H1 (cell line): Measurements from ENCODE around the gene GUCY1A1.

Experiments
- ATF3 ChIP-seq: IDR thresholded peaks from 2 replicates; pipeline ENCODE4 v1.6.1; 2011; ENCODE audit warnings: low read depth, mild to moderate bottlenecking, low read length; ENCODE audit not compliant: insufficient read depth
- BRCA1 ChIP-seq: IDR thresholded peaks from 2 replicates; pipeline ENCODE4 v1.6.1; 2012; ENCODE audit warnings: low read depth, low read length, improper control_type of control experiment
- CTCF ChIP-seq, 3 experiments: IDR thresholded peaks; 1 replicate in 2 of 3; 2 replicates in 1 of 3; pipeline versions ENCODE4 v1.5.1 to v1.6.1; 2011; ENCODE audit warnings: low read length in 3 of 3, mild to moderate bottlenecking in 3 of 3, inconsistent platforms in 2 of 3, low read depth in 1 of 3, moderate library complexity in 1 of 3; ENCODE audit not compliant: insufficient read depth in 1 of 3; ENCODE audit errors: control extremely low read depth in 1 of 3
- EP300 ChIP-seq, 2 experiments: IDR thresholded peaks; 1 replicate in 1 of 2; 2 replicates in 1 of 2; pipeline ENCODE4 v1.6.1; 2011 to 2012; ENCODE audit warnings: low read depth in 2 of 2, low read length in 2 of 2, mild to moderate bottlenecking in 2 of 2, borderline replicate concordance in 1 of 2, inconsistent platforms in 1 of 2, moderate library complexity in 1 of 2
- EZH2 ChIP-seq: fragments of 200-600 bp; sonication (generic); IDR thresholded peaks from 2 replicates; pipeline ENCODE4 v1.7.1; 2012; ENCODE audit warnings: low read depth, mild to moderate bottlenecking, moderate library complexity, low read length, inconsistent platforms; ENCODE audit not compliant: severe bottlenecking
- HDAC6 ChIP-seq: IDR thresholded peaks from one replicate; pipeline ENCODE4 v1.7.1; 2012; ENCODE audit warnings: low read depth, mild to moderate bottlenecking, inconsistent platforms, low read length, moderate library complexity
- POLR2A ChIP-seq, 2 experiments: IDR thresholded peaks; 1 replicate in 1 of 2; 2 replicates in 1 of 2; pipeline ENCODE4 v1.6.1; 2011; ENCODE audit warnings: low read depth in 2 of 2, low read length in 2 of 2, mild to moderate bottlenecking in 2 of 2; ENCODE audit errors: control extremely low read depth in 1 of 2
- POLR2AphosphoS5 ChIP-seq: IDR thresholded peaks from 2 replicates; pipeline ENCODE4 v1.6.1; 2011; ENCODE audit warnings: low read depth, low read length
- SIN3A ChIP-seq, 2 experiments: IDR thresholded peaks in 1 of 2; conservative IDR thresholded peaks in 1 of 2; 2 replicates each; pipeline ENCODE4 v1.6.1; 2011 to 2012; ENCODE audit warnings: low read length in 2 of 2, improper control_type of control experiment in 1 of 2, low read depth in 1 of 2, mild to moderate bottlenecking in 1 of 2
- SUZ12 ChIP-seq: fragments of 200-600 bp; sonication (generic); IDR thresholded peaks from 2 replicates; pipeline ENCODE4 v1.6.1; 2012; ENCODE audit warnings: mild to moderate bottlenecking, inconsistent platforms, low read length, moderate library complexity, mixed read lengths
- TCF12 ChIP-seq: IDR thresholded peaks from 2 replicates; pipeline ENCODE4 v1.6.1; 2011; ENCODE audit warnings: low read depth, mild to moderate bottlenecking, low read length
- ZNF274 ChIP-seq: IDR thresholded peaks from 2 replicates; pipeline ENCODE4 v1.7.0; 2012; ENCODE audit warnings: low read length, borderline replicate concordance; ENCODE audit errors: extremely low read depth

- TF ChIP-seq HDAC6: no peak
- no peak for TF ChIP-seq SUZ12
- TF ChIP-seq SIN3A (conservative IDR thresholded peaks at IDR 0.05 in 1 of 2, IDR thresholded peaks at IDR 0.05 in 1 of 2; ENCODE audit: low read depth in 1 of 2, low read length in 2 of 2): no peak
- TF ChIP-seq ATF3: no peak
- no peak for TF ChIP-seq ZNF274
- no peak for TF ChIP-seq TCF12
- TF ChIP-seq POLR2A (IDR thresholded peaks at IDR 0.05; ENCODE audit: control extremely low read depth in 1 of 2, low read depth in 2 of 2, low read length in 2 of 2): no peak
- TF ChIP-seq EP300 (IDR thresholded peaks at IDR 0.05; ENCODE audit: borderline replicate concordance in 1 of 2, low read depth in 2 of 2, low read length in 2 of 2): no peak
- no peak for TF ChIP-seq POLR2AphosphoS5
- no peak for TF ChIP-seq CTCF (IDR thresholded peaks at IDR 0.05; ENCODE audit: control extremely low read depth in 1 of 3, insufficient read depth in 1 of 3, low read depth in 1 of 3, low read length in 3 of 3)
- TF ChIP-seq EZH2: no peak
- TF ChIP-seq BRCA1: no peak
These were observed 43.3 kb downstream of the GUCY1A1 start for GRCh38 chr4:155709918-155710317.
